Hindlimb muscle (tissue), 1 donor: ENCODE data around the gene ERO1A. TPM values are rescaled to one million over a fixed set of nuclear protein-coding genes. Genes with fewer than 3 reads are reported as not detected.
A peak's percentile ranks its signal among the peaks of the same experiment; 100 is the strongest.

ENCODE experiments used
- DNase-seq: peaks from one replicate; pipeline ENCODE4 v3.0.0-alpha.2; 2013
- polyA plus RNA-seq: library from polyadenylated mRNA; unstranded; fragments of 120-200 nt; gene quantifications from one replicate; pipeline ENCODE4 v1.2.1, GENCODE V29; 2013; ENCODE audit not compliant: insufficient read length

The ERO1A gene
- polyA plus RNA-seq, 1 donor, result 15.6 TPM

DNA sequence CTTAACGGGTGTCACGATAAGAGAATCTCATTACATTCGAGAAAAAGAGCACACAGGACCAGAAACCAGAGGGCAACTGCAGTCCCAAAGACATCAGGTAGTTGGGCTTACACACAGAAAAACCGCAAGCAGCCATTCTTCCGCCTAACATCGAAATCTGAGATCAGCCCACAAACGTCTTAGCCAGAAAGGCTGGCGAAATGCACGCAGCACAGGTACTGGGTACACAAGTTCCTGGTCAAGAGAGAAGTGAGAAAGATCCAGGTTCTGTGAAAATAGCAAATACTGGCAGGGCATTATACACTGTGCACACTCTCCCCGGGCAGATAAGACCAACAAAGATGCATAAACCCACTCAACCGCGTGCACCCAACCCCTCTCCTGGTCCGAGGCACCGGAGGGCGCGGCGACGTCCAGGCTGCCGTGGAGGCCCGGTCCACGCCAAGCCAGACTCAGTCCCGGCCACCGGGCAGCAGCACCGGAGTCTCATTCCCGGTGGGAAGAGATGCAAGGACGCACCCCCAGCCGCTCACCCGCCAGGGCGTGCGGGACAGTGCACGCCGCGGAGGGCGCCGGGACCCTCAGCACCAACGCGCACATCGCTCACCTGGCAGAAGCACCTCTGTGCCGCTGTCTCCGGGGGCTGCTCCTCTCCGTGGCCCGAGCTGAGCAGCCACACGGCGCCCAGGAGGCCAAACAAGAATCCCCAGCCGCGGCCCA lies 437 bp downstream of the ERO1A start:
- peak; percentile 26 for DNase-seq

DNA sequence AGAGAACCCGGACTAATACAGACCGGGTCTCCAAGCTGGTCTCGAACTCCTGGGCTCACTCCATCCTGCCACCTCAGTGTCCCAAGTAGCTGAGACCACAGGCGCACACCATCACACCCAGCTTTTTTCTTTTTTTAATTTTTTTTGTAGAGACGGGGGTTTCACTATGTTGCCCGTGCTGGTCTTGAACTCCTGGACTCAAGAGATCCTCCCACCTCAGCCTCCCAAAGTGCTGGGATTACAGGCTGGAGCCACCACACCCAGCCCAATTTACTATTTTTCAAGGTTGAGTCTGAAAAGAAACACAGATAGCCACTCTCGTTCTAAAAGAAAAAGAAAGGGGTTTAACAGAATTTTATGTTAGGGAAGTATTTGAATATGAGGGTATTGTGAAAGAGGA lies 1.8 kb downstream of the ERO1A start:
- no peak for DNase-seq

DNA sequence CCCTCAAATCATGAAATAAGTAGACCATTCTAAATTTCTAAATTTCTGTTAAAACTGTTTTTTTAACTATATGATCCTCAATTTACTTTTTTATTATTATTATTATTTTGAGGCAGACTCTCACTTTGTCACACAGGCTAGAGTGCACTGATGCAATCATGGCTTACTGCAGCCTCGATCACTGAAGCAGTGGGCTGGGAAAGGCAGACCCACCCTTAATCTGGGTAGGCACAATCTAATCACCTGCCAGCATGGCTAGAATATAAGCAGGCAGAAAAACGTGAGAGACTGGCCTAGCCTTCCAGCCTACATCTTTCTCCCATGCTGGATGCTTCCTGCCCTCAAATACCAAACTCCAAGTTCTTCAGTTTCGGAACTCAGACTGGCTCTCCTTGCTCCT lies 2.3 kb downstream of the ERO1A start:
- no peak for DNase-seq

DNA sequence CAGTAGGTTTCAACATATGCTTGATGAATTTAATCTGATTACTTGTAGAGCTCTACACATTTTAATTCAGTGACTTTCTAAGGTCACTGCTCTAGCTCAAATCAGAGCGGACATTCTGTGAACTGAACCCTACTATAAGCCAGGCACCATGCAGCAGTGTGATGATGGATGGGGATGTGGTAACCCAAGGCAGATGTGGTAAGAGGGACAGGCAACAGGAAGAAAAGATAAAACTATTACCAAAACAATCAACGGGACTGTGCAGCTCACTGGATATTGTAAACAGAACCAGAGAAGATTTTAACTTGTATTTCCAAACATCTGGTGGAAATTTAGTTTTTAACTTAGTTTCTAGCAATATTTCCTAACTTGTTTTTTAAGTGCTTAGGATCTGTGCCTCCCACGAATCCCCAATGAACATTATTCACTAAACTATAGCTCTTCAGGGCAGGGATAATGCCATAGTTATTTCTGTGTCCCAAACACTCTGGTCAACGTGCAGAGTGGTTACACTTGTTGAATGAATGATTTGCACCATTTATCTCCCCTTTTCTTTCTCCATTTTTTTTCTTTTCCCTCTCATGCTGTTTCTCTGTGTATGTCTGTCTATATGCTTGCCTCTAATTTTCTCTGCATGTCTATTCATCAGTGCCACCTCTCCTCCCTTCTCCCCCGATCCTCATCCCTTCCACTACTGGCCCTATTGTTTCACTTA lies 3.0 kb downstream of the ERO1A start:
- no peak for DNase-seq

DNA sequence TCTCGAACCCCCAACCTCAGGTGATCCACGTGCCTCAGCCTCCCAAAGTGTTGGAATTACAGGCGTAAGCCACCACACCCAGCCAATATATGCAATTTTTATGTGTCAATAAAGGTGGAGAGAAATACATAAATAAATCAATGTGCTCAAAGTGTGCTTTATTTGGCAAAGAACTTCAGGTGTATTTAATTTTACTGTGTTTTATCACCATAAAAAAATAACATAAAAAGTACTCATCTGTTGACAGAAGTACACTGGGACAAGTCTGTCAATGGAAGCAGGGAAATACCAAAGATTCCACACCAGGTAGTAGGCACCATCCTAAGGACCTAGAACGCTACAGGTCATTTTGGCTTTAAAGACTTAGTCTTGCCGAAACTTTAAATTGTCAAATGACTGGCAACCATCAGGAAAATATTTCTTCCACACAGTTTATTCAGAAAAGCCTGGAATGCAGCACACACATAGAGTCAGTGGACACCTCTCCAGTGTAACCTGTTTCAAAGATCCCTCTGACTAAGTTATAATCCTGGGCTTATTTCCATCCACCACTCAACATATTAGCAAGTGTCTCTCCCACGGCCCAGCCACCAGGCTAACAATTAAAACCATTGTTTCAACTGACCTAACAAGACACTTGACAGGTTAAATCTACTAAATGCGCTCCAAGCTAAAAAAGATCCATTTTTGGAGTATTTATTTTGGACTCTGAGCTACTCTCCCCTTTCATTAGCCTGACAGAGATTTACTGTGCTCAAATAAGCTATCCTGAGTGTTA lies 4.2 kb downstream of the ERO1A start:
- DNase-seq, result no peak

DNA sequence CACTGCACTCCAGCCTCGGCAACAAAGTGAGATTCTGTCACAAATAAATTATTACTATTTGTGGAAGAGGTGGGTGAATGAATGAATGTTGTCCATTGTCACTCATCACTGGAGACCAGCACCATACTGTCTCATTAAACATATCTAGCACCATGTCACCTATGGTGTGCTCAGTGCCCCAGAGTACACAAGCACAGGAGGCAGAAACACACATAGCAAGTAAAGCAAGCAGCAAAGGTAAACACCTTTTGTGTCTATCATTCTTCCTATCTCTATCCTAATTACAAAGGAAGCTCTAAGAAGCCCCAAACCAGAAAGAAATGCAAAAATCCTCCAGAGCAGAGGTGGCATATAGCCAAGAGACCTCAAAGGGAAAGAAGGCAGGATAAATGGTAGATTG lies 9.2 kb downstream of the ERO1A start:
- no peak for DNase-seq

DNA sequence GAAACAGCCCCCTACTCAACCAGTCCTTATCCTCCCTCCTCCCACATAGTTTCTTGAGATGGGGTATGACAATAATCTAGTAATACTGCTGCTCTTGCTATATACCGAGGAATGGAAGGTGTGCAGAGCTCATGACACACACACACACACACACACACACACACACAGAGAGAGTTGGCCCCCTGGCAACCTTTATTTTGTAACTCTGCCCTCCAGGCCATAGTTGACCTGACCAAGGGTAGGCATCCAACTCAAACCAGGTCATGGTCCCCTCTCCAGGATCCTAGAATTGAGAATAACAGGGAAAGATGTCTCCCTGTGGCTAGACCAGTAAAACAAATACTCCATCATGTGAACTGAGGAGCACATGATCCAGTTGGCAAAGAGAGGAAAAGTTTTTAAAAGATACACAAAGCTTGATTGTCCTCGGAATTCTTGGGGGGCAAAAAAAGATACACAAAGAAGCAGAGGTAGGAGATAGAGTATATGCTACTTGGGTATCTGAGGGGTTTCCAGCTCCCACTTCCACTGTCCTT lies 11.3 kb downstream of the ERO1A start:
- no peak for DNase-seq

DNA sequence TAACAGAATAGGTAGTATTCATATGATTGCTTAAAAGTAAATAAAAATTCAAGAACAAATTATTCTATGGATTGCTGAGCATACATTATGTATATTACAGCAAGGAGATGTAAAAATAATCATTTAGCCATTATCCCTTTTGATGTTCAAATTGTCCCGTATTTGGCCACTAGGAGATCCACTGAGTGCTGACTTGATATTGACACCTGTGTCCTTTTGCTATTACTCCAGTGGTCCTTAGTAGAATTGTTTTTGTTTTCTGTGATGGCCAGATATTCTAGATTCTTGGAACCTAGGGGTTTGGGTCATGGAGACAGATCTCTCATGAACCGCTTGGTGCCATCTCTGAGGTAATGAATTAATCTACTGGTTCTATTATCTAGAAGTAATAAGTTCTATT lies 16.8 kb downstream of the ERO1A start:
- no peak for DNase-seq

DNA sequence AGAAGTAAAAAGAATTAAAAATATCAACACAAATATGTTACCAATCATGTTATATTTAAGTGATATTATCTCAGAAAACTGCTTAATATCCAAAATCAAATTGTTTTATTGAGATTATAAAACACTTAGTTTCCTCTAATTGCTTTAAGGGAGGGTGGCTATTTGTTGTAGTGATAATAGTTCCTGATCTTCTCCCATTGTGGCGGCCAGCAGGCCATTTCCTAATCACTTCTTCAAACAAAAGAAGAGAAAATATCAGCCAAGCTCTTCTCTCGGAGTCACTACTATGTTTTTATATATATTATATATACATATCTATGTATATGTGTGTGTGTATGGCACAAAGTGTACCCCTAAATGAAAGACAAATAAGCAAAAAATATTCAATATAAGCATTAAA lies 31.5 kb downstream of the ERO1A start:
- DNase-seq, result no peak

DNA sequence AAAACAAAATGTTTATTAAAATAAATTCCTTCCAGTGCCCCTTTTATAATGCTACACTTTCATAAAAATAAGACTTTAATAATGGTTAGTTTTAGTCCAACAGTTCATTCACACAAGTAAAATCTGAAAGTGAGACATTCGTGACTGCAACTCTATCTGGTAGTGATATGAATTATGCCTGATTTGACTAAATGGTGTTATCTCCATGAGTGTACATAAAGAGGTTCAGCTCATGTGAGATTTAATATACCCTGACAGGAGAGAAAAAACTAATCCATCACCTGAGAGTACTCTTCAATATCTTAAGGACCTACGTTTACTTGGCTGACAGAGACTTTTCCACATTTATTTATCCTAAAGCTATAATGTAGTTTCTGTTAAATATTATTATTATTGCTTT lies 34.0 kb downstream of the ERO1A start:
- DNase-seq, result no peak

DNA sequence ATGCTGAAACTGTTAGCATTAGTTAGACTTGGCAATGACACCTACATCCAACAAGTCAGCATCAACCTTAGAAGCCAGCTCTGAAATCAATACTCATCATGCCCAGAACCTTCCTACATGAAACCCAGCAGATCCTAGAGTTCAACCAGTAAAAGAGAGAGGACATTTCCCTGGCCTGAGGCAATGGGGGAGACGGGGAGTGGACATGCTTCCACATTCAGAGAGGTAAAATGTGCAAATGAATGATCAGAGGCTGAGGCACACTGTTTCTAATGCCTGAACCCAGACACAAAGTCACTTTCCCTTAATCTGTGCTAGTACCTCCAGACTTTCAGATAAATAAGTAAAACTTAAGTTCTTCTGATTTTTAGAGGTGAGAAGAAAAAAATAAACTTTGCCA lies 34.5 kb downstream of the ERO1A start:
- DNase-seq, result no peak

DNA sequence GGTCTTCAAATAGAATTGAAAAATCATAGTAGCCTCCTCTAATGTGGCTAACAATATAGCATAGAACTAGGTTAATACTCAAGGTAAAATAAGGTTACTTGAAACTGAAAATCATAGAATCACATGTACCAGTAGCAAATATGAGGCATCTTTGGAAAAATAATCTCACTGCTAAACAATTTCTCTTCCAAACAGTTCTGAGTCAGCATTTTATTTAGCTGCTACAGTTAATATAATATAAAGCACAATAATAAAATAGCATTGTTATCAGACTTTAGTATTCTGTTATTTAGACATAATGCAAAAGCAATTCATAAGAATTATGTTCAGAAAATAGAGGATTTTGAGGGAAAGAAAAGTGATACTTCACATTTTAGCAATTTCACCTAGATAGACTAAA lies 35.0 kb downstream of the ERO1A start:
- no peak for DNase-seq

DNA sequence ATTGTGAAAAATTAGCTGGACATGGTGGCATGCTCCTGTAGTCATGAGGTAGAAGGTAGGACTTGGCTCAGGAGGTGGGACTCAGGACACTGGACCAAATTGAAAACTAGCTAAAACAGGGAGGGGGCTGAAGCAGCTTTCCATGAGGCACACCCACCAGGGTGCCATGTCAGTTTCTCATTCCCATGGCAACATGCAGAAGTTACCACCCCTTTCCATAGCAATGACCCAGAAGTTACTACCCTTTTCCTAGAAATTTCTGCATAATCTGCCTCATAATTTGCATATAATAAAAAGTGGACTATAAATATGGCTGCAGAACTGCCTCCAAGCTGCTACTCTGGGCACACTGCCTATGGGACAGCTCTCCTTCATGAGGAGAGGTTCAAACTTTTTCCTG lies 38.5 kb downstream of the ERO1A start:
- no peak for DNase-seq

DNA sequence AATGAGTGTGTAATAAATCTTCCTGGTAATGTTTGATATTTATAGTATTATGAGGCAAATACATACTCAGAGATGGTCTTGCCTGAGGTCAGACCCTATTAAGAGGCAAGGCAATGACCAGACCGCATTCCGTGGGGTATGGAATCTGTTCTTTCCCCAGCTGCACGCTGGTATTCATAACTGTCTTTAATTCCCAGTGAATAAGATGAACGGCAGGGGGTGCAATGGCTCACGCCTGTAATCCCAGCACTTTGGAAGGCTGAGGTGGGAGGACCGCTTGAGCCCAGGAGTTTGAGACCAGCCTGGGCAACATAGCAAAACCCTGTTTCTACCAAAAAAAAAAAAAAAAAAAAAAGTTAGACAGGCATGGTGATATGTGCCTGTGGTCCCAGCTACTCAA lies 44.6 kb downstream of the ERO1A start:
- no peak for DNase-seq

DNA sequence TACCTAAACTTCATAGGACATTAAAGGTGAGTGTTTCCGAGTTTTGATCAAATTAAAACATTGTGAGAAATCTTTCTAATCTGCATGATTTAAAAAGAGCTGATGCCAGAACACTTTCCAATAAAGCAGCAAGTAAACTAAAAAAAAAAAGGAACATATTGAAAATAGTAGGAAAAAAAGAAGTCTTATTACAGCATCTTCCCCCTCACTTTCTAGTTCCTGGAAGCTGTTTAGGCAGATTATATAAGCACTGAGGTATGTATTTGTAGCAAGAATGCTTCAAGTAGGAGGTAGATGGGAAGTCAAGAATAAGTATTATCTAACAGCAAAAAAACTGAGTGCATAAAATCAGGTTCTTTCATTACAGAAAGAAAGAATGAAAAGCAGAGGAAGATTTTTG lies 45.8 kb downstream of the ERO1A start:
- DNase-seq, result no peak

DNA sequence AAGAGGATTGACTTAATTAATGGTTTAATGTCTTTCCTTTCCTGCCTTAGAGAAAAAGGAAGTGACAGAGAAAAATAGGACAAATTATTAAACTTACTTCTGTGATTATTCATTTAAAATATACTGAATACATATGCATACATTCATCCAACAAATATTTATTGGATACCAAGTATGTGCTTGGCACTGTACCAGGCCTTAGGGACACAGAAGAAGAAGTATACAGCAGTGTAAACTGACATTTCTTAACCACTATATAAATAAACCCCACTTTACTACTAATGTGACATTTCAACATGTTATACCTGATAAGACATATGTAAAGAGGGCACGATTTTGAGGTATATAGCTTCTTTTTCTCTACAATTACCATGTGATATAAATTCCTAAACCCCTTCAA lies 53.6 kb downstream of the ERO1A start:
- DNase-seq, result no peak

DNA sequence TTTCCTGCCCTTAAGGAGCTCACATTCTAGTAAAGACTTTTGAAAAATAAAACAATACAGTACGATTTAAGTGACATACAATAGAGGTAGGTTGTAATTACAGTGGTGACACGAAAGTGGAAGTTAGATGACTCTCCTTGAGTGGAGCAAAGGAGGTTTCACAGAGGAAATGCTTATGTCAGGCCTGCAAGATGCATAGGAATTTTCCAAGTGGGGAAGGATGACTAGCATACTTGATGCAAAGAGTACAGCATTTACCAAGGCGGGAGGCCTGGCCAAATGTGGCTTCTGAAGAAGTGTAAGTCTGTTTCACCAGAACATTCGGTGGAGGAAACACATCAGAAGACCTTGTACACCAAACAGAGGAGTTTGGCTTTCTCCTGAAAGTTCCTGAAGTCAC lies 55.2 kb downstream of the ERO1A start:
- no peak for DNase-seq

DNA sequence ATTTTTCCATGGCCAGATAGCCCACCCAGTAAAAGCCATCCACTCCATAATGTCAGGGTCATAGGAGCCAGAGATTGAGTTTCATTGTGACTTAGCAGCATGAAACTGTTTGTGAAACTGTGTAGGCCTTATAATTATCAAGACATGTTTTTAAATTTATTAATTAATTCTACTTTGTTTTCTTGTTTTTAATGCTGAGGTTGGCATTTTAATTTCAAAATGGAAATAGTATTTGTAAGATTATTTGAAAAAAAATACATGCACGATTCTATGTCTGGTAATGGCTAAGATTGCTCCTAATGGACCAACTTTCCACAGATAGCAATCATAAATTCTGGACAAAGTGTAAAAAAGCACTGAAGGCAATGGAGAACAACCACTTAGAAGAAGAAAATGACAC lies 75.7 kb downstream of the ERO1A start:
- no peak for DNase-seq

DNA sequence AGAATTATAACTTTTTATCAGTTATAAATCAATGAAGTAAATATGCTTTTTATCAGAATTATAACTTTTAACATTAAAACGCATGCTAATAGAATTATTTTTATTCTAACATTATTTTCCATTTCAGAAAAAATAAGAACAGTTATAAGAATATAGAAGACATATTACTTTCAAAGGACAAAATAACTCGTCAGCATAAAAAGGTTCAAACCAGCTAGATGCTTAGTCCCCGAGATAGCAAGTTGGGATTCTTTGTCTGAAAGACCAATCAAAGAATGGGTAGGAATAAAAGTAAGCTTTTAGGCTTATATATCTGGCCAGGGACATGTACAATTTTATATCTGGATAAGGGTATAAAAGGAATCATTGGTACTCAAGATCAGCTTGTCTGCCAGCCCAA lies 76.8 kb downstream of the ERO1A start:
- no peak for DNase-seq

DNA sequence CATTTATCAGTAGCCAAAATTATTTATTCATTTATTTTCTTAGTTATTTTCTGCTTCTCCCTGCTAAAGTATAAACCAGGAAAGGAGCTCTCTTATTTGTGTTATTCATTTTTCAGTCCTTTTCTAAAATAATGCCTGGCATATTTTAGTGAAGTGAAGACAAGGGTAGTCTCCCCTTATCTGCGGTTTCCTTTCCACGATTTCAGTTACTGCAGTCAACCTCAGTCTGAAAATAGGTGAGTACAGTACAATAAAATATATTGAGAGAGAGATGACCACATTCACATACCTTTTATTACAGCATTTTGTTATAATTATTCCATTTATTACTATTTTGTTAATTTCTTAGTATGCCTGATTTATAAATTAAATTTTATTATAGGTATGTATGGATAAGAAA lies 85.2 kb downstream of the ERO1A start:
- no peak for DNase-seq

DNA sequence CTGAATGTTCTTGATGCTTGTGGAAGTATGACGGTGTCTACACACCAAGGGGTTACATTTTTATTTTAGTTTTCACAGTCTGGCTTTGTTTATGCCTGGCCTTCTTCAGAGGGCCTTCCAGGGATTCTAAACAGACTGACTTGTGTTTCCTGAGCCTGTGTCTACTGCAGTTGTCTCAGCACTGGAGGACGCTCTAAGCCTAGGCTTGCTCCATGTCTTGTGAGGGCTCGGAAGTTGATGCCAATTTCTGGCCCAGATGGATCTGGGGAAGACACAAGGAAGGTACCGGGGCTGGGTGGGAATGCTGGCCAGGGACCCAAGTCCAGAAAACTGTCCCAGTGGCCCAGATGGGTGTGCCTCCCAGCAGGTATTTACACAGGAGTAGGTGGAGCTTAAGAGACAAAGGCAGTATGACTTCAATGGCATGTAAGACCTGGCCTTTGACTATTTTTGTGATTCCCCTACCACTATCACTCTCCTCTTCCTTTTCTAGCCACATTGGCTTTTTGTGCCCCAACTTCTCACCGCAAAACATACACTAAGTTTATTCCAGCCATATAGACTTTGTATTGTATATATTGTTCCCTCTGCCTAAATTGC lies 85.8 kb downstream of the ERO1A start:
- no peak for DNase-seq

DNA sequence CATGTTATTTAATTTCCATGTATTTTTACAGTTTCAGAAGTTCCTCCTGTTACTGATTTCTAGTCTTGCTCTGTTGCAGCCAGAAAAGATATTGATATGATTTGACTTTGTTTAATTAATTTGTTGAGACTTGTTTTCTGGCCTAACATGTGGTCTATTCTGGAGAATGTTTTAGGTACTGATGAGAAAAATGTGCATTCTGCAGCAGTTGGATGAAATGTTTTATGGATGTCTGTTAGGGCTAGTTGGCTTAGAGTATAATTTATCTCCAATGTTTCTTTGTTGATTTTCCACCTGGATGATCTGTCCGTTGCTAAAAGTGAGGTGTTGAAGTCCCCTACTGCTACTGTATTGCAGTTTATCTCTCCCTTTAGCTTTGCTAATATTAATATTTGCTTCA lies 88.3 kb downstream of the ERO1A start:
- DNase-seq, result no peak

DNA sequence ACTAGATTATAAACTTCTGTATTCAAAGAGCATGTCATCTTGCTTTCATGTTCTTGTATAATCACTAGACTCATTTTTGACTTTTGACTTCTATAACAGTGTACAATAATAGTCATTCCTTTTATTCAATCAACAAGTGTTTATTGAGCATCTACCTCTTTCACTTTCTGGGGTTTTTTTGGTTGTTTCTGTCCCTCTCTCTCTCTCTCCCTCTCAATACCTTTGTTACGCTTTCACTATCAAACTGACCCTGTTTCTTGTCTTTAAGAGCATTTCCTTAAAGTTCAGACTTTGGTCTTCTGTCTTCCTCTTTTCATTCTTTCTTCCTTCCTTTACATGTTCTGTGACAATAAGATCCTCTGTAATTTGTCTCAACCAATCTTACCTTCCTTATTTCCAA lies 93.2 kb downstream of the ERO1A start:
- DNase-seq, result no peak
